Fibroblast of villous mesenchyme (primary cell): ENCODE results near the gene ADGRG6. TPM values are rescaled to one million over a fixed set of nuclear protein-coding genes. Genes with fewer than 3 reads are reported as not detected.
A peak's percentile ranks its signal among the peaks of the same experiment; 100 is the strongest.

Source experiments
- DNase-seq: peaks from one replicate; pipeline ENCODE4 v3.0.0-alpha.2; 2010; ENCODE audit warnings: low read depth
- H3K4me3 ChIP-seq: 2 replicates; pipeline ENCODE4 v1.5.1; 2011; ENCODE audit warnings: low read depth, mild to moderate bottlenecking, low read length
- CTCF ChIP-seq: IDR thresholded peaks from 2 replicates; pipeline ENCODE4 v1.5.1; 2012; ENCODE audit warnings: low read depth, mild to moderate bottlenecking, low read length; ENCODE audit not compliant: insufficient read depth
- total RNA-seq: library from RNA; depleted of rRNA; stranded (reverse); fragments of >200 nt; gene quantifications from 2 replicates; pipeline ENCODE4 v1.2.3, GENCODE V29; 2012

Gene ADGRG6
- total RNA-seq, 1 donor = 153 TPM

GRCh38 chr6:142398353-142398752 lies 96.5 kb downstream of the ADGRG6 start:
- H3K4me3 ChIP-seq = no peak overlapping the region
- TF ChIP-seq CTCF = no peak
- no peak for DNase-seq

- DNase-seq = no peak
- H3K4me3 ChIP-seq = no peak overlapping the region
- no peak for TF ChIP-seq CTCF
Observed at GRCh38 chr6:142399739-142400138, 97.9 kb downstream of the ADGRG6 start.

DNA sequence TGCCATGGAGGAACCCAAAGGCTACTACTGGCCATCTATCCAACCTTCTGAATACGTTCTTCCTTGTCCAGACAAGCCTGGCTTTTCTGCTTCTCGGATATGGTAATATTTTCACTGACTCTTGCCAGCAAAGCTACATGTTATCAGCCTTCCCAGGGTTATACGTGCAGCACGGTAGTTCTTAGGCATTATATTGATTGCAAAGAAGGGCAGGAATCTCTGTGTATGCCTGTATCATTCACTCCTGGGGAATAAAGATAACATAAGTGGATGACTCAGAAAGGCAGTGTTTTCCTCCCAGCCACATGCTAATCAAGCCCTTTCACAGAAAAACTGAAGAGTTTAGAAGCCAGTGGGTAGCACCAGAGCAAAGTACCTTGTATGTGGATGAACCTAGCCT lies 98.7 kb downstream of the ADGRG6 start:
- TF ChIP-seq CTCF = no peak
- H3K4me3 ChIP-seq = no peak overlapping the region
- peak; percentile 54 for DNase-seq

GRCh38 chr6:142401838-142402237 lies 100.0 kb downstream of the ADGRG6 start:
- H3K4me3 ChIP-seq = no peak overlapping the region
- no peak for DNase-seq
- TF ChIP-seq CTCF = no peak

DNA sequence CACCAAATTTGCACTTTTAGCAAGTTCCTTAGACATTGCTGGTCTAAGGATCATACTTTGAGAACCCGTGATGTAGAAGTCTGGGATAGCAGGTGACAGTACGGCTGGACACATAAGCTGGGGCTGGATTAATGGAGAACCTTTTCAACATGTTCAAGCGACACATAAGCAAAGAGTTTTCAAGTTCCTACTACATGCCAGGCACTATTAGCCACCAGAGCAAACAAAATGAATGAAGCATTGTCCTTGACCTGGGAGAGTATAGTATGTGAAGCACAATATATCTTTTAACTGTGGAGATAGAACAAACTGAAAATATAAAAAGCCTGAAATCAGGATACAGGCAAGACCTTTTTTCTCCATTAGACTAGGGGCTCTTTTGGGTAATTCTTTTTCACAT lies 102.9 kb downstream of the ADGRG6 start:
- H3K4me3 ChIP-seq = no peak overlapping the region
- TF ChIP-seq CTCF = no peak
- no peak for DNase-seq

- DNase-seq = peak; percentile 11
- no peak overlapping the region for H3K4me3 ChIP-seq
- no peak for TF ChIP-seq CTCF
Observed at GRCh38 chr6:142406131-142406530, 104.3 kb downstream of the ADGRG6 start.

- TF ChIP-seq CTCF = no peak
- H3K4me3 ChIP-seq = no peak overlapping the region
- DNase-seq = no peak
Observed at GRCh38 chr6:142407685-142408273, 106.0 kb downstream of the ADGRG6 start.
